H9 (cell line): Measurements from ENCODE around the gene RETREG3. TPM values are rescaled to one million over a fixed set of nuclear protein-coding genes. Genes with fewer than 3 reads are reported as not detected.
A peak's percentile ranks its signal among the peaks of the same experiment; 100 is the strongest.

Experiments used
- DNase-seq: peaks from one replicate; pipeline ENCODE4 v3.0.0-alpha.2; 2017
- H2AFZ ChIP-seq: one replicate; pipeline ENCODE4 v1.6.1; 2013; ENCODE audit warnings: mild to moderate bottlenecking, low read length, control low read depth, moderate library complexity
- H2AK5ac ChIP-seq: 2 replicates; pipeline ENCODE4 v1.6.1; 2013; ENCODE audit warnings: low read length, control low read depth, mixed read lengths; ENCODE audit not compliant: insufficient read length
- H2BK120ac ChIP-seq: one replicate; pipeline ENCODE4 v1.6.1; 2013; ENCODE audit warnings: low read depth, mild to moderate bottlenecking, low read length, control low read depth, inconsistent platforms; ENCODE audit not compliant: poor library complexity, severe bottlenecking
- H2BK12ac ChIP-seq: 2 replicates; pipeline ENCODE4 v1.6.1; 2013; ENCODE audit warnings: low read length, control low read depth, mixed read lengths, low read depth; ENCODE audit not compliant: insufficient read length
- H2BK15ac ChIP-seq: 2 replicates; pipeline ENCODE4 v1.6.1; 2013; ENCODE audit warnings: low read depth, low read length, control low read depth
- H2BK20ac ChIP-seq: one replicate; pipeline ENCODE4 v1.6.1; 2013; ENCODE audit warnings: low read depth, mild to moderate bottlenecking, low read length, control low read depth, inconsistent platforms; ENCODE audit not compliant: poor library complexity, severe bottlenecking
- H2BK5ac ChIP-seq: 2 replicates; pipeline ENCODE4 v1.6.1; 2013; ENCODE audit warnings: low read length, control low read depth, mixed read lengths; ENCODE audit not compliant: insufficient read length
- H3K14ac ChIP-seq: 2 replicates; pipeline ENCODE4 v1.6.1; 2013; ENCODE audit warnings: low read length, control low read depth; ENCODE audit not compliant: insufficient read depth
- H3K18ac ChIP-seq: 2 replicates; pipeline ENCODE4 v1.6.1; 2013; ENCODE audit warnings: low read depth, mild to moderate bottlenecking, mixed read lengths, low read length, control low read depth; ENCODE audit not compliant: insufficient read length
- H3K23ac ChIP-seq: 2 replicates; pipeline ENCODE4 v1.6.1; 2013; ENCODE audit warnings: low read length, control low read depth, mixed read lengths, low read depth; ENCODE audit not compliant: insufficient read length
- H3K23me2 ChIP-seq: 2 replicates; pipeline ENCODE4 v1.6.1; 2013; ENCODE audit warnings: low read depth, mild to moderate bottlenecking, mixed read lengths, low read length, control low read depth; ENCODE audit not compliant: insufficient read length, poor library complexity, severe bottlenecking
- H3K27ac ChIP-seq: 2 replicates; pipeline ENCODE4 v1.5.1; 2013; ENCODE audit warnings: low read length, control low read depth, mixed read lengths, low read depth; ENCODE audit not compliant: insufficient read length
- H3K27me3 ChIP-seq: 2 replicates; pipeline ENCODE4 v1.6.1; 2013; ENCODE audit warnings: low read length, control low read depth, inconsistent platforms; ENCODE audit not compliant: insufficient read depth
- H3K4ac ChIP-seq: 2 replicates; pipeline ENCODE4 v1.6.1; 2013; ENCODE audit warnings: low read depth, mild to moderate bottlenecking, control low read depth, inconsistent platforms, low read length, moderate library complexity
- H3K4me1 ChIP-seq: 2 replicates; pipeline ENCODE4 v1.6.1; 2013; ENCODE audit warnings: low read length, control low read depth, inconsistent platforms; ENCODE audit not compliant: insufficient read depth
- H3K4me2 ChIP-seq: 2 replicates; pipeline ENCODE4 v1.6.1; 2013; ENCODE audit warnings: low read length, control low read depth, mixed read lengths; ENCODE audit not compliant: insufficient read length, insufficient read depth
- H3K56ac ChIP-seq: 2 replicates; pipeline ENCODE4 v1.6.1; 2013; ENCODE audit warnings: low read depth, mild to moderate bottlenecking, mixed read lengths, low read length, control low read depth; ENCODE audit not compliant: insufficient read length
- H3K79me1 ChIP-seq: 2 replicates; pipeline ENCODE4 v1.6.1; 2013; ENCODE audit warnings: low read depth, mild to moderate bottlenecking, moderate library complexity, low read length, control low read depth, inconsistent platforms; ENCODE audit not compliant: insufficient read depth, poor library complexity, severe bottlenecking
- H3K79me2 ChIP-seq: 2 replicates; pipeline ENCODE4 v1.6.1; 2013; ENCODE audit warnings: low read length, control low read depth, inconsistent platforms; ENCODE audit not compliant: insufficient read depth
- H3K9ac ChIP-seq: 2 replicates; pipeline ENCODE4 v1.6.1; 2013; ENCODE audit warnings: low read length, control low read depth, mixed read lengths; ENCODE audit not compliant: insufficient read length; ENCODE audit errors: extremely low read depth
- H3K9me3 ChIP-seq: one replicate; pipeline ENCODE4 v1.6.1; 2013; ENCODE audit warnings: low read depth, low read length, inconsistent platforms; ENCODE audit not compliant: control insufficient read depth
- H3T11ph ChIP-seq: one replicate; pipeline ENCODE4 v1.6.1; 2013; ENCODE audit warnings: mild to moderate bottlenecking, low read length, control low read depth, inconsistent platforms
- H4K20me1 ChIP-seq: one replicate; pipeline ENCODE4 v1.6.1; 2013; ENCODE audit not compliant: control insufficient read depth, insufficient read length, insufficient read depth
- H4K5ac ChIP-seq: 2 replicates; pipeline ENCODE4 v1.6.1; 2013; ENCODE audit warnings: low read depth, mild to moderate bottlenecking, mixed read lengths, low read length, control low read depth; ENCODE audit not compliant: insufficient read length
- H4K8ac ChIP-seq: replicated peaks from 2 replicates; pipeline ENCODE4 v1.6.1; 2013; ENCODE audit warnings: low read length, control low read depth, mixed read lengths, low read depth; ENCODE audit not compliant: insufficient read length
- H4K91ac ChIP-seq: 2 replicates; pipeline ENCODE4 v1.6.1; 2013; ENCODE audit warnings: low read depth, mild to moderate bottlenecking, moderate library complexity, mixed read lengths, low read length, control low read depth; ENCODE audit not compliant: insufficient read length
- H3K27ac Mint-ChIP-seq, 3 experiments: 2 replicates in 2 of 3; 3 replicates in 1 of 3; pipeline ENCODE4 v1.8.0; 2020 to 2021; ENCODE audit warnings: mixed read lengths in 3 of 3, mild to moderate bottlenecking in 1 of 3, moderate library complexity in 1 of 3
- H3K27me3 Mint-ChIP-seq: 2 replicates; pipeline ENCODE4 v1.8.0; 2021; ENCODE audit warnings: low read depth, mild to moderate bottlenecking, moderate library complexity, mixed read lengths
- H3K36me3 Mint-ChIP-seq, 3 experiments: 2 replicates in 2 of 3; 3 replicates in 1 of 3; pipeline ENCODE4 v1.8.0; 2020 to 2021; ENCODE audit warnings: low read depth in 3 of 3, mixed read lengths in 3 of 3; ENCODE audit not compliant: insufficient read depth in 1 of 3
- H3K4me1 Mint-ChIP-seq, 2 experiments: 2 replicates each; pipeline ENCODE4 v1.8.0; 2020; ENCODE audit warnings: mixed read lengths in 2 of 2
- H3K4me3 Mint-ChIP-seq, 2 experiments: 2 replicates in 1 of 2; 3 replicates in 1 of 2; pipeline ENCODE4 v1.8.0; 2020 to 2021; ENCODE audit warnings: mild to moderate bottlenecking in 2 of 2, mixed read lengths in 2 of 2, moderate library complexity in 1 of 2
- H3K9me3 Mint-ChIP-seq, 2 experiments: 2 replicates in 1 of 2; 3 replicates in 1 of 2; pipeline ENCODE4 v1.8.0; 2020; ENCODE audit warnings: mild to moderate bottlenecking in 2 of 2, mixed read lengths in 2 of 2, moderate library complexity in 1 of 2
- CTCF ChIP-seq: fragments of 200-600 bp; sonication (generic); conservative IDR thresholded peaks from 3 replicates; pipeline ENCODE4 v1.8.0; 2021; ENCODE audit warnings: antibody characterized with exemption, mild to moderate bottlenecking
- WGBS: extraction: QIAGEN DNeasy Blood & Tissue Kit; methylation state at CpG from one replicate; pipeline ENCODE4 v1.1.7; 2013; ENCODE audit warnings: missing lambda C conversion rate, low lambda C conversion rate, mixed read lengths; ENCODE audit not compliant: insufficient read length; ENCODE audit errors: extremely low coverage; 5-methylcytosine and 5-hydroxymethylcytosine counted together
- total RNA-seq: library from RNA; stranded (reverse); gene quantifications from 2 replicates; pipeline ENCODE4 v1.2.1, GENCODE V29; 2021

The RETREG3 gene
- total RNA-seq, 1 experiment from 2014 or later: 47.3 TPM

- no peak for DNase-seq
- H2BK20ac ChIP-seq: no peak overlapping the region
- H4K5ac ChIP-seq: no peak overlapping the region
- H3K4me3 Mint-ChIP-seq: peak overlapping the region in 1 of 2 experiments; percentile 46; a peak in 2 of 5 replicates
- no peak overlapping the region for H2BK120ac ChIP-seq
- H3T11ph ChIP-seq: no peak overlapping the region
- no peak overlapping the region for H4K91ac ChIP-seq
- H3K14ac ChIP-seq: no peak overlapping the region
- H3K27me3 ChIP-seq: no peaks in the 10 kb centered on the region
- H3K4ac ChIP-seq: no peak overlapping the region
- no peaks in the 10 kb centered on the region; a peak in 2 of 7 replicates for H3K36me3 Mint-ChIP-seq
- no peak overlapping the region for H4K8ac ChIP-seq
- no peak overlapping the region for H3K27ac ChIP-seq
- no peaks in the 10 kb centered on the region for H3K79me1 ChIP-seq
- no peak overlapping the region for H3K27ac Mint-ChIP-seq
- H2BK15ac ChIP-seq: no peak overlapping the region
- WGBS: no CpG with 5 or more reads among the region's 2 CpGs
- no peak overlapping the region for H2BK5ac ChIP-seq
- peaks cover 8 to 15% of the 10 kb centered on the region in 2 experiments for H3K4me1 Mint-ChIP-seq
- H2AFZ ChIP-seq: no peak overlapping the region
- H3K56ac ChIP-seq: no peak overlapping the region
- no peak overlapping the region for H3K23ac ChIP-seq
- no peaks in the 10 kb centered on the region for H3K4me1 ChIP-seq
- no peak overlapping the region for H2BK12ac ChIP-seq
- H3K4me2 ChIP-seq: no peak overlapping the region
- no peaks in the 10 kb centered on the region for H3K9me3 ChIP-seq
- TF ChIP-seq CTCF: no peak
- peaks cover 48% of the 10 kb centered on the region for H3K27me3 Mint-ChIP-seq
- H3K9ac ChIP-seq: no peak overlapping the region
- H2AK5ac ChIP-seq: no peak overlapping the region
- 0 out of 5 replicates have a peak, but pooled peaks cover 0 to 3% of the 10 kb centered on the region in 2 experiments for H3K9me3 Mint-ChIP-seq
- H3K18ac ChIP-seq: no peak overlapping the region
- no peaks in the 10 kb centered on the region for H4K20me1 ChIP-seq
- H3K23me2 ChIP-seq: peaks cover 3% of the 10 kb centered on the region
- H3K79me2 ChIP-seq: no peaks in the 10 kb centered on the region
Observed at GRCh38 chr17:42530952-42531454, 78.2 kb downstream of the RETREG3 start.

Other genes starting within 250 kb of the RETREG3 start
- 82.1 and 83.2 TPM in 2 replicates for gene STAT3, start 220.9 kb downstream of the RETREG3 start, total RNA-seq
- 65.2 and 70.0 TPM in 2 replicates for gene CAVIN1, start 186.1 kb downstream of the RETREG3 start, total RNA-seq
- 47.8 and 54.1 TPM in 2 replicates for gene ATP6V0A1, start 150.5 kb downstream of the RETREG3 start, total RNA-seq
- gene NAGLU, start 73.1 kb downstream of the RETREG3 start, total RNA-seq: 20.4 and 23.5 TPM in 2 replicates
- 1.3 and 1.5 TPM in 2 replicates for gene HSD17B1, start 56.5 kb downstream of the RETREG3 start, total RNA-seq
- 81.4 and 84.1 TPM in 2 replicates for gene COASY, start 47.2 kb downstream of the RETREG3 start, total RNA-seq
- 42.1 and 45.3 TPM in 2 replicates for gene MLX, start 42.3 kb downstream of the RETREG3 start, total RNA-seq
- gene PSMC3IP, start 31.6 kb downstream of the RETREG3 start, total RNA-seq: 36.0 and 37.4 TPM in 2 replicates
- 117 and 122 TPM in 2 replicates for gene TUBG1, start 309 bp upstream of the RETREG3 start, total RNA-seq
- 20.4 and 22.0 TPM in 2 replicates for gene TUBG2, start 49.9 kb upstream of the RETREG3 start, total RNA-seq
- gene PLEKHH3, start 67.6 kb upstream of the RETREG3 start, total RNA-seq: 21.4 and 22.3 TPM in 2 replicates
- gene CCR10, start 72.5 kb upstream of the RETREG3 start, total RNA-seq: 1.0 TPM in 2 replicates
- gene CNTNAP1, start 73.2 kb upstream of the RETREG3 start, total RNA-seq: 7.5 and 7.7 TPM in 2 replicates
- 17.9 and 18.6 TPM in 2 replicates for gene EZH1, start 135.7 kb upstream of the RETREG3 start, total RNA-seq
- 10.9 and 11.7 TPM in 2 replicates for gene RAMP2, start 151.9 kb upstream of the RETREG3 start, total RNA-seq
- 111 and 113 TPM in 2 replicates for gene VPS25, start 164.1 kb upstream of the RETREG3 start, total RNA-seq
- 1.9 and 2.6 TPM in 2 replicates for gene WNK4, start 171.2 kb upstream of the RETREG3 start, total RNA-seq
- gene COA3, start 189.3 kb upstream of the RETREG3 start, total RNA-seq: 74.2 and 76.9 TPM in 2 replicates
- gene CNTD1, start 189.5 kb upstream of the RETREG3 start, total RNA-seq: not detected in 2 replicates
- gene BECN1, start 214.9 kb upstream of the RETREG3 start, total RNA-seq: 60.1 and 69.2 TPM in 2 replicates
- 205 and 222 TPM in 2 replicates for gene PSME3, start 224.0 kb upstream of the RETREG3 start, total RNA-seq
- 5.7 and 7.1 TPM in 2 replicates for gene AOC2, start 235.2 kb upstream of the RETREG3 start, total RNA-seq
- gene AOC3, start 241.8 kb upstream of the RETREG3 start, total RNA-seq: 2.6 and 2.8 TPM in 2 replicates